GM12878 (cell line): ENCODE results near the gene SGSM2. TPM values are rescaled to one million over a fixed set of nuclear protein-coding genes. Genes with fewer than 3 reads are reported as not detected.

ENCODE experiments used
- BHLHE40 ChIP-seq, 2 experiments: fragments of 450-650 bp in 1 of 2; IDR thresholded peaks; 2 replicates each; pipeline ENCODE4 v1.6.1; 2011 to 2017; ENCODE audit warnings: low read depth in 2 of 2, borderline replicate concordance in 1 of 2, improper control_type of control experiment in 1 of 2, low read length in 1 of 2, mild to moderate bottlenecking in 1 of 2
- CBX3 ChIP-seq: fragments of 200-600 bp; sonication (generic); IDR thresholded peaks from 2 replicates; pipeline ENCODE4 v1.6.1; 2016; ENCODE audit warnings: low read depth, borderline replicate concordance
- HDGF ChIP-seq: fragments of 450-650 bp; IDR thresholded peaks from 2 replicates; pipeline ENCODE4 v1.6.1; 2016; ENCODE audit warnings: antibody characterized with exemption
- JUND ChIP-seq: IDR thresholded peaks from 2 replicates; pipeline ENCODE4 v1.6.1; 2012; ENCODE audit warnings: low read depth, mild to moderate bottlenecking, low read length, improper control_type of control experiment, moderate library complexity
- MTA2 ChIP-seq: fragments of 450-650 bp; IDR thresholded peaks from 2 replicates; pipeline ENCODE4 v1.6.1; 2016; ENCODE audit warnings: low read depth, mild to moderate bottlenecking, moderate library complexity
- SREBF2 ChIP-seq: IDR thresholded peaks from 2 replicates; pipeline ENCODE4 v1.6.1; 2012; ENCODE audit warnings: mild to moderate bottlenecking, low read length
- STAT1 ChIP-seq: fragments of 450-650 bp; conservative IDR thresholded peaks from 2 replicates; pipeline ENCODE4 v1.6.1; 2014; ENCODE audit warnings: antibody characterized with exemption, mild to moderate bottlenecking
- polyA plus RNA-seq, 11 experiments: library from polyadenylated mRNA; depleted of rRNA in 4 of 11; unstranded in 6 of 11; stranded (reverse) in 5 of 11; fragments of >200 nt; fragmentation: Nextera tagmentation in 4 of 11; fragmentation: Illumina TruSeq in 1 of 11; extraction: Ambion mirVana in 4 of 11; extraction: Trizol in 1 of 11; gene quantifications; 1 replicate in 1 of 11; 2 replicates in 10 of 11; pipeline versions ENCODE4 v1.2.1 to v1.2.3, GENCODE V29; 2011 to 2016; ENCODE audit warnings: inconsistent platforms in 2 of 11, missing spikeins in 2 of 11, low read depth in 1 of 11
- total RNA-seq, 4 experiments: library from RNA; depleted of rRNA in 3 of 4; stranded (reverse); fragments of >200 nt in 3 of 4; fragmentation: Illumina TruSeq in 1 of 4; extraction: Trizol in 1 of 4; gene quantifications; 2 replicates each; pipeline versions ENCODE4 v1.2.1 to v1.2.3, GENCODE V29; 2013 to 2021
- TF ChIP-seq, protein P1 (sequence below): fragments of 450-650 bp; IDR thresholded peaks from 2 replicates; pipeline ENCODE4 v1.6.1; 2017; ENCODE audit warnings: antibody characterized with exemption, mild to moderate bottlenecking, moderate library complexity
- TF ChIP-seq, protein P2 (sequence below): IDR thresholded peaks from 2 replicates; pipeline ENCODE4 v1.6.1; 2012; ENCODE audit warnings: low read length, inconsistent platforms
- TF ChIP-seq, protein P3 (sequence below): fragments of 450-650 bp; conservative IDR thresholded peaks from 2 replicates; pipeline ENCODE4 v1.6.1; 2017; ENCODE audit warnings: mild to moderate bottlenecking, moderate library complexity

SGSM2 gene
- total and polyA plus RNA-seq, 10 of the 15 experiments (the other 5 are each of a cell fraction or from before 2014, with no cell fraction given), result 0.50 to 50.9 (median 18.5) TPM

DNA sequence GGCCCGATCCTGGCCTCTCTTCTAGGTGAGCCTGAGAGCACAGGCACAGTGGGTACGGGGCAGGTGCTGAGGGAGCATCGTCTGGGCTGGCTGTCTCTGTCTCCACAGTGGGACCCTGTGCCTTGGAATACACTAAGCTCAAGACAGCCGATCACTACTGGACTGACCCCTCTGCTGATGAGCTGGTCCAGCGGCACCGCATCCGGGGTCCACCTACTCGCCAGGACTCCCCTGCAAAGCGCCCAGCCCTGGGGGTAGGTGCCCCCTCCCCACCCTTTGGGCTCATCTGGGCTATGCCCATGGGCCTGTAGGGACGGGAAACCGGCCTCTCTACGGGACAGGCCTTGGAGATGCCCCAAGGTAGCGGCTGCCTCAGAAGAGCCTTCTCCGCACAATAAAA, 25.6 kb downstream of the SGSM2 start (continued):
- TF ChIP-seq, protein P1, sequence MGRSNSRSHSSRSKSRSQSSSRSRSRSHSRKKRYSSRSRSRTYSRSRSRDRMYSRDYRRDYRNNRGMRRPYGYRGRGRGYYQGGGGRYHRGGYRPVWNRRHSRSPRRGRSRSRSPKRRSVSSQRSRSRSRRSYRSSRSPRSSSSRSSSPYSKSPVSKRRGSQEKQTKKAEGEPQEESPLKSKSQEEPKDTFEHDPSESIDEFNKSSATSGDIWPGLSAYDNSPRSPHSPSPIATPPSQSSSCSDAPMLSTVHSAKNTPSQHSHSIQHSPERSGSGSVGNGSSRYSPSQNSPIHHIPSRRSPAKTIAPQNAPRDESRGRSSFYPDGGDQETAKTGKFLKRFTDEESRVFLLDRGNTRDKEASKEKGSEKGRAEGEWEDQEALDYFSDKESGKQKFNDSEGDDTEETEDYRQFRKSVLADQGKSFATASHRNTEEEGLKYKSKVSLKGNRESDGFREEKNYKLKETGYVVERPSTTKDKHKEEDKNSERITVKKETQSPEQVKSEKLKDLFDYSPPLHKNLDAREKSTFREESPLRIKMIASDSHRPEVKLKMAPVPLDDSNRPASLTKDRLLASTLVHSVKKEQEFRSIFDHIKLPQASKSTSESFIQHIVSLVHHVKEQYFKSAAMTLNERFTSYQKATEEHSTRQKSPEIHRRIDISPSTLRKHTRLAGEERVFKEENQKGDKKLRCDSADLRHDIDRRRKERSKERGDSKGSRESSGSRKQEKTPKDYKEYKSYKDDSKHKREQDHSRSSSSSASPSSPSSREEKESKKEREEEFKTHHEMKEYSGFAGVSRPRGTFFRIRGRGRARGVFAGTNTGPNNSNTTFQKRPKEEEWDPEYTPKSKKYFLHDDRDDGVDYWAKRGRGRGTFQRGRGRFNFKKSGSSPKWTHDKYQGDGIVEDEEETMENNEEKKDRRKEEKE, result no peak
- no peak for TF ChIP-seq SREBF2
- TF ChIP-seq MTA2, result no peak
- TF ChIP-seq CBX3, result no peak
- no peak for TF ChIP-seq JUND
- TF ChIP-seq, protein P2, sequence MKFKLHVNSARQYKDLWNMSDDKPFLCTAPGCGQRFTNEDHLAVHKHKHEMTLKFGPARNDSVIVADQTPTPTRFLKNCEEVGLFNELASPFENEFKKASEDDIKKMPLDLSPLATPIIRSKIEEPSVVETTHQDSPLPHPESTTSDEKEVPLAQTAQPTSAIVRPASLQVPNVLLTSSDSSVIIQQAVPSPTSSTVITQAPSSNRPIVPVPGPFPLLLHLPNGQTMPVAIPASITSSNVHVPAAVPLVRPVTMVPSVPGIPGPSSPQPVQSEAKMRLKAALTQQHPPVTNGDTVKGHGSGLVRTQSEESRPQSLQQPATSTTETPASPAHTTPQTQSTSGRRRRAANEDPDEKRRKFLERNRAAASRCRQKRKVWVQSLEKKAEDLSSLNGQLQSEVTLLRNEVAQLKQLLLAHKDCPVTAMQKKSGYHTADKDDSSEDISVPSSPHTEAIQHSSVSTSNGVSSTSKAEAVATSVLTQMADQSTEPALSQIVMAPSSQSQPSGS, result no peak
- no peak for TF ChIP-seq BHLHE40 (IDR thresholded peaks at IDR 0.05; ENCODE audit: borderline replicate concordance in 1 of 2, low read depth in 2 of 2, low read length in 1 of 2)
- TF ChIP-seq HDGF, result no peak
- TF ChIP-seq, protein P3, sequence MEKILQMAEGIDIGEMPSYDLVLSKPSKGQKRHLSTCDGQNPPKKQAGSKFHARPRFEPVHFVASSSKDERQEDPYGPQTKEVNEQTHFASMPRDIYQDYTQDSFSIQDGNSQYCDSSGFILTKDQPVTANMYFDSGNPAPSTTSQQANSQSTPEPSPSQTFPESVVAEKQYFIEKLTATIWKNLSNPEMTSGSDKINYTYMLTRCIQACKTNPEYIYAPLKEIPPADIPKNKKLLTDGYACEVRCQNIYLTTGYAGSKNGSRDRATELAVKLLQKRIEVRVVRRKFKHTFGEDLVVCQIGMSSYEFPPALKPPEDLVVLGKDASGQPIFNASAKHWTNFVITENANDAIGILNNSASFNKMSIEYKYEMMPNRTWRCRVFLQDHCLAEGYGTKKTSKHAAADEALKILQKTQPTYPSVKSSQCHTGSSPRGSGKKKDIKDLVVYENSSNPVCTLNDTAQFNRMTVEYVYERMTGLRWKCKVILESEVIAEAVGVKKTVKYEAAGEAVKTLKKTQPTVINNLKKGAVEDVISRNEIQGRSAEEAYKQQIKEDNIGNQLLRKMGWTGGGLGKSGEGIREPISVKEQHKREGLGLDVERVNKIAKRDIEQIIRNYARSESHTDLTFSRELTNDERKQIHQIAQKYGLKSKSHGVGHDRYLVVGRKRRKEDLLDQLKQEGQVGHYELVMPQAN, result no peak
- no peak for TF ChIP-seq STAT1
